HFF-Myc (cell line): ENCODE measurements around the gene MET.

Experiments used
- DNase-seq: peaks from one replicate; pipeline ENCODE4 v3.0.0-alpha.2; 2011; ENCODE audit warnings: low read depth; ENCODE audit errors: extremely low read depth
- H3K4me3 ChIP-seq: replicated peaks from 2 replicates; pipeline ENCODE4 v1.5.1; 2011; ENCODE audit warnings: low read depth, mild to moderate bottlenecking, control low read depth, low read length
- CTCF ChIP-seq: IDR thresholded peaks from 2 replicates; pipeline ENCODE4 v1.5.1; 2012; ENCODE audit warnings: mild to moderate bottlenecking, low read depth, low read length, control low read depth; ENCODE audit errors: missing control alignments

MET gene

DNA sequence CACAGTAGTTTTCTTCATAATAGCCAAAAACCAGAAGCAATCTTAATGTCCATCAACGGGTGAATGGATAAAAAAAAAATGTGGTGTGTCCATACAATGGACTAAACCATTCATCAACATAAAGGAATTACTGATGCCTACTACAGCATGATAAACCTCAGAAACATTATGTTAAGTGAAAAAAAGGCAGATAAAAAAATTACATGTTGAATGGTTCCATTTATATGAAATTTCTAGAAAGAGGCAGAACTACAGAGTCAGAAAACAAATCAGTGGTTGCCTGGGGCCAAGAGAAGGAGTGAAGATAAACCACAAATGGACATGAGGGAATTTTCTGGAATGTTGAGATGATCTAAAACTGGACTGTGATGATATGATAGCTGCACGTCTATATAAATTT lies 115.9 kb downstream of the MET start:
- H3K4me3 ChIP-seq = no peak overlapping the region
- no peak for TF ChIP-seq CTCF
- DNase-seq = no peak

DNA sequence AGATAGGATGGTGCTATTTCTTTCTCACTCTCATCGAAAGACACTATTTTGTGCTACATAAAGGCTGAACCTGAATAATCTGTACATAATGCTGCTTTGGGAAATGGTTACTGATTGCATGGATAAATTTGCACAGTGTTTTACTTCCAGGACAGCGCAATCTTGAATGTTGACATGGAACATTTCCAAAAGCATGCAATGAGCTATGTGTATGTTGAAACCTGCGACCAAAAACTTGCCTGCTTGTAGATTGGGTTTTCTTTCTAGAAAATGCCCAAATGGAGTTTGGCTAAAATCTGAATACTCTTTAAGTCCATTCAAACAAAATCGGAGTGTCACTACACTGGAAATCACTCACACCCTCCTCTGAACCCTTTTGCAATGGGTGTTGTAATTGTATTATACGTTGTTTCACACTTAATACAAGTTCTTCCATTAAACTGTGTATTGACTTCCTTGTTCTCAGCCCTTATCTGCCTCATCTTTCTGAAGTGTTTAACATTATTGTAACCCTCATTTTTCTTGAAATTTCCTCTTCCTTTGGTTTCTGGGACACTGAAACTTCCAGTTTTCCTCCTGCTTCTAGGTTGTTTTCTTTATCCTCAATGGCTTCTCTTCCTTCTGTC lies 116.7 kb downstream of the MET start:
- TF ChIP-seq CTCF = no peak
- no peak overlapping the region for H3K4me3 ChIP-seq
- DNase-seq = no peak

GRCh38 chr7:116790025-116790424 lies 118.0 kb downstream of the MET start:
- no peak for DNase-seq
- no peak overlapping the region for H3K4me3 ChIP-seq
- no peak for TF ChIP-seq CTCF

GRCh38 chr7:116792813-116793212 lies 120.8 kb downstream of the MET start:
- DNase-seq = no peak
- no peak overlapping the region for H3K4me3 ChIP-seq
- no peak for TF ChIP-seq CTCF

DNA sequence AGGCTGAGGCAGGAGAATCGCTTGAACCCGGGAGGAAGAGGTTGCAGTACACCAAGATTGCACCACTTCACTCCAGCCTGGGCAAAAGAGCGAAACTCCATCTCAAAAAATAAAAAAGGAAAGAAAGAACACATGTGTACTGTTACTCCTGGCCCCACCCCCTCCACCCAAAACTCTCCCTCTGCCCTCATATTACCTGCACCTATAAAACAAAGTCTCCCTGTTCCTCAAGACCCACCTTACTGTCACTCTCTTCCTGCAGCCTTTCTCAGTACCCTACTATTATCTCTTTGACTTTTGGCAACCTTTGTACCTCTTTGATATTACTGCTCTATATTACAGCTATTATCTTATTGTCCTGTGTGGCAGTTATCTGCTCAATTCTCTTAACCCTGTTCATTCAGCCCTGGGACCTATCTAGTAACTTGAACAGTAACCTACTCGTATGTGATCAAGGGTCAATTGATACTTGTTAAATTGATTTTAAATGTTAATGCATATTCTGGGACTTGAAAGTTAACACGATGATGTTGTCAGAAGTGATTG lies 121.9 kb downstream of the MET start:
- no peak overlapping the region for H3K4me3 ChIP-seq
- TF ChIP-seq CTCF = no peak
- no peak for DNase-seq

- TF ChIP-seq CTCF = no peak
- no peak overlapping the region for H3K4me3 ChIP-seq
- DNase-seq = no peak
Observed at GRCh38 chr7:116796471-116796870, 124.5 kb downstream of the MET start.

DNA sequence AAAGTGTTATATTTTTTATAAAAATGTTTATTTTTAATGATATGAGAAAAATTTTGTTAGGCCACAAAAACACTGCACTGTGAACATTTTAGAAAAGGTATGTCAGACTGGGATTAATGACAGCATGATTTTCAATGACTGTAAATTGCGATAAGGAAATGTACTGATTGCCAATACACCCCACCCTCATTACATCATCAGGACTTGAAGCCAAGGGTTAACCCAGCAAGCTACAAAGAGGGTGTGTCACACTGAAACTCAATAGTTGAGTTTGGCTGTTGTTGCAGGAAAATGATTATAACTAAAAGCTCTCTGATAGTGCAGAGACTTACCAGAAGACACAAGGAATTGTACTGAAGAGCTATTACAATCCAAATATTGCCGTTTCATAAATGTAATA lies 125.6 kb downstream of the MET start:
- no peak for TF ChIP-seq CTCF
- no peak overlapping the region for H3K4me3 ChIP-seq
- no peak for DNase-seq
